Activated CD4-positive, alpha-beta T cell treated with anti-CD3 and anti-CD28 coated beads for 1 hour (primary cell): ENCODE measurements around the gene TNFAIP2.
"Not testable (repeated sequence)": the region's sequence is repeated elsewhere in the genome, so short reads cannot be mapped to it uniquely, and the experiment has no call there.

Experiments
- DNase-seq: peaks from one replicate; pipeline ENCODE4 v3.0.0-alpha.2; 2020

TNFAIP2 gene

DNA sequence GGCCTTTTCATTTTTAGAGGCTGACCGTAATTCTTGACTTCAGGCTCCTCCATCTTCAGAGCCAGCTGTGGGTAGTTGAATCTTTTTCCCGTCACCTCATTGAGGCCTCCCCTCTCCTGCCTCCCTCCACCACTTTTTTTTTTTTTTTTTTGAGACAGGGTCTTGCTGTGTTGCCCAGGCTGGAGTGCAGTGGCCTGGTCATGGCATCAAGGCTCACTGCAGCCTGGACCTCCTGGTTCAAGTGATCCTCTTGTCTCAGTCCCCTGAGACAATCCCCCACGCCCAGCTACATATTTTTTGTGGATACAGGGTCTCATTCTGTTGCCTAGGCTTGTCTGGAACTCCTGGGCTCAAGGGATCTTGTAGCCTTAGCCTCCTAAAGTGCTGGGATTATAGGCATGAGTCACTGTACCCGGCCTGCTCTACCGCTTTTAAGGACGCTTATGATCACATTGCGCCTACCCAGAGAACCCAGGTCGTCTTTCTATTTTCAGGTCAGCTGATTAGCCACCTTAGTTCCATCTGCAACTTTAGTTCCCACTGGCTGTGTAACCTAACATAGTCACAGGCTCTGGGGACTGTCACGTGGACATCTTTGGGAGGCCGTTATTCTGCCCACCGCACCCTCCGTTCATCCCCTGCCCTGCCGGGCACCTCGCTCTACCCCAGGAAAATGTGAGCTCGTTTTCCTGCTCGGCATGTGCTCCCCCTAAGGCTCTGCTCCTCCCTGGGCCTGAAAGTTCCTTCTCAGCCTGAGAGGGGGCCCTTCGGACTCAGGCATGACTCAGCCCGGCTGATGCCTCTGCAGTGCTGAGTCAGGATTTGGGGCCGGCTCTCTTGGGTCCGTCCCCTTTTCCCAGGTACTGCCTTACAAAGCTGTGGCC lies 13.4 kb downstream of the TNFAIP2 start:
- DNase-seq: no peak

DNA sequence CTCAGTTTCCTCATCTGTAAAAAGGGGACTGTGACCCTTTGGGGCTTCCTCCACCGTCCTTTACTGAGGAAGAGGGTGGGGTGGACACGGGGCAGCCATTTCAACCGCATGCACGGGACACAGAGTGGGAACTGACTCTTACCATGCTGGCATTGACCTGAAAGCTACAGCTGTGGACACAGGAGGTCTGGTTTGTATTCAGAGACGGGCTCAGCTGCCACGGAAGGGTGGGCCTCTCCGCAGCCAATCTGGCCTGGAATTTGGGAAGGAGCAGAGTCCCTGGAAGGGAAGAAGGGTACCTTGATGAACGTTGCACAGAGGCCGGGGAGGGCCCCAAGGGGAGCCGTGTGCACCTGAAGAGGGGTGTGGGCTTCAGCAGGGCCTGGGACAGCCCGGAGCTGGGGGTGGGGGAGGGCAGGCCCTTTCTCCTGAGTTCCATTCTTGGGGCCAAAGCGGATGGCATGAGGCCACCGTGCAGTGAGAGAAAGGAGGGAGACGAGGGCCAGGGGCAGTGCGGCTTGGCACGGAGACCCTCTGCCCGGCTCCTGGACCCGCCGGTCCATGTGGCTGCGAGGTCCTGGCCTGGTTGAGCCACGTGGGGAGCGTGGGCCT lies 14.5 kb downstream of the TNFAIP2 start:
- DNase-seq: no peak

DNA sequence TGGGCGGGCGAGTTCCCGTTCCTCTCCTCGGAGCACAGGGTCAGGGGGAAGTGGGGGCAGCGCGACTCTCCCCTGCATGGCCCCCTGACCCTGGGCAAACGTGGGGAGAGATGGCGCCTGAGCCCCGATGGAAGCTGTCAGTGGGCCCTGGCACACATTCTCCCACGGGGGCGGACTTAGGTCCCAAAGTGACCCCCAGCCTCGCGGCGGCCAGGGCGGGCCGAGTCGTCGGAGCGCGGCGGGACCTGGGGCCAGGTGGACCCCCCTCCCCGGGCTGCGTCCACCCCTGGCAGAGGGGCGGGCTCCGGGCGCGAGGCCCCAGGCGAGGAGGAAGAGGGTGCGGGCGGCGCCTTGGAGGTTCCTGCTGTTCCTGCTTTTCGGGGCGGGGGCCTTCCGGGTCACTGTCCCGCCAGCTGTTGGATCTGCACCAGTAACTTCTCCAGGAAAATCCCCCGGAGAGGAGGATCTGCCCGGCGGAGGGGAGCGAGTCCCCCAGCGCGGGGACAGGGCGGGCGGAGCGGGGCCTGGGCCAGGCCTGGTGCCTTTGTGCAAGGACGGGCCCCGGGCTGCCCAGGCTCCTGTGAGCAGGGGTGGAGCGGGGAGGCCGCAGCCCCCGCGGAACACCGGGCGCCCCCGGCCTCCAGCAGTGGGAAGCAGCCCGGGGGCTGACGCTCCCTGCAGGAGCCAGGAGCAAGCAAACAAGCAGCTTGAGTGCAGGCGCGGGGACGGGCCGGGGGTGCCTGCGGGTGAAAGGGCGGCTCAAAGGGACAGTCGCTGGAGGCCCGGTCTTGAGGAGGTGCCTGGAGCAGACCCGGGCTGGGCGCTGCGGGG lies 15.3 kb downstream of the TNFAIP2 start:
- no peak for DNase-seq

DNA sequence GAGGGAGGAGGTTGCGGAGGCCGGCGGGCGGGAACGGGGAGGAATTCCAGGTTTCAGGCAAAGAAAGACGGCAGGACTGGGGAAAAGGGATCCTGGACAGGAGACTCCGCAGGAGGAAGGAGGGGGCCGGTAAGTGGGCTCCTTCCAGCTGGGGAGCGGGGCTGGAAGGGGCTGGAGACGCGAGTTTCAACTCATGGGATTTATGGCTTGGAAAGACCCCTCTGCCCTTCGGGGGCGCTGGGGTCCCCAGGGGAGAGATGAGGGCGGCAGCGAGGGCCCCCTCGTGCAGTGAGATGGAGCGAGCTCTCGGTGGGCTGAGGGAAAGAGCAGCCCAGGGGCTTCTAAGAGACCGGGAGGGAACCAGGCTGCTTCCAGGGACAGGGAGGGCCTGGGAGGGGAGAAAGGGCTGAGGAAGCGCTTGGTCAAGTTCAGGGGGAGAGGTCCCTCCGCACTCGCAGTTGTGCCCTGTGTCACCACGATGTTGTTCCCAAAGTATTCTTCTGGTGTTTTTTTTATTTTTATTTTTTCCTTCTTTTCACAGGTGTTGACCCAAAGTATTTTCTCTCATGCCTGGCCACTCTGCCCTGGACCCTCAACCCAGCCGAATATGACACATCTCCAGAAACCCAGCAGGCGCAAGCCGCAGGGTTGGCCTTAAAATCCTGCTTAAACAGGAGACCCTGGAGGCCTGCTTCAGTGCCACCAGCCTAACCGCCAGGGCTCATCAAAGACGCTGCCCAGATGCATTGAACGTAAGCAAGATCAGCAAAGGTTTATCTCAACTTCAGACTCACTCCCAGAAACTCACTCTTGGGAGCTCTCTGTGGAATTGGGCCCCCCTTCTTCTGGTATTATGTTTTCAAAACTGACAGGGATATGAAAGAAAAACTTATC lies 16.1 kb downstream of the TNFAIP2 start:
- DNase-seq: no peak

DNA sequence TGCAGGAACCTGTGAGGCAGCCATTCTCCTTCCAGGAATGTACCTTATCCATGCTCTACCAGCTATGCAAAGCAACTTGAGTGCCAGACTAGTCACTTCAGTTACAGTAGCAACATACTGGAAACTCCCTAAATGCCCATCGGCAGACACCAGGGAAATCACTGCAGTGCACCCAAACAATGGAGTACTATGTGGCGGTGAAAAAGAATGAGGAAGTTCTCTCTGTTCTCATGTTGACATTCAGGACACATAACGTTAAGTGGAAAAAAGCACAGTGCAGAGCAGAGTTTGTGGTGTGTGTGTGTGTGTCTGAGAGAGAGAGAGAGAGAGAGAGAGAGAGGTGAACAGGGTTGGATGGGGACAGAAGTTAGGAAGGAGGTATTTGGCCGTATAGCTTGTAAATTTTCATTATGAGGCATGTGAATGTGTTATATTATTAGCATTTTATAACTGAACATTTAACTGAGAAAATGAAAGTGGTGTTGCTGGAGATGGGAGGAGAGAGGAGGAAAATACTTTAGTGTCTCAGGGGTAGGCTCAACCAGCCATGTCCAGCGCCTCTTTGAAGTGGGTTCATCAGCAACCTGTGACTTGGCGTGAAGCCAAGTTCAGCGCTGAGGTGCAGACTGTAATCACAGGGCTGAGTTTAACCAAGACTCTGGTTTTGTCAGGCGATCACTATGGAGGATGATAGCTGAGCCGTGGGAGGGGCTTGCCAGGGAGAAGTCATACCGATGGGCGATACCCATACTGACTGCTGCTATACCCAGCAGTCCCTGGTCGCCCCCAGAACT lies 17.3 kb downstream of the TNFAIP2 start:
- no peak for DNase-seq

DNA sequence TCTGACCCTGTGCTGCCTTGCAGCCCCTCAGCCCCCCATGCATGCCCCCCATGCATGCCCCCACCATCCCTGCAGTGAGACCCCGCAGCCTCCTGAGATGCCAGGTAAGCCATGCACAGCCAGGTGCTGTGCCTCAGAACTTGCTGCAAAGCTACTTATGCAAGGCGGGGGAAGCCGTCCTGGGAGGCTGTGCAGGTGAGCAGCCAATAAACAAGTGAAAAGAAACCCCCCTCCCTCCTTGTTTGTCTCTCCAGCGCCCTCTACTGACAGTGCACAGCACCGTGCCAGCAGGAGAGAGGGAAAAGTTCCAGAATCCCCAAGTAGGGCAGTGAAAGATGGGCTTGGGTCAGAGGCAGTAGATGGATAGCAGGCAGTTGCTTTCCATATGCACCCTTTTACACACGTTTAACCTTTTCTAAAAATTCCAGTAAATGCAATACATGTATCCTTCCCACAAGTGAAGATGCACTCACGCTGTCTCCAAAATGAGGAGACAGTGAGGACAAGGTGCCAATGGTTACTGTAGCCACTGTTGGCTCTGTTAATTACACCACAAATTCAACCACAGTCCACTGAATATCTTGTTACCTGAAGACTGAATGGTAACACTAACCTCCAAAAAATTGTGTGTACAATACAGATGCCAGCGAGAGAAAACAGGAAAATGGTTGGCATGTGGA lies 18.0 kb downstream of the TNFAIP2 start:
- DNase-seq: no peak

DNA sequence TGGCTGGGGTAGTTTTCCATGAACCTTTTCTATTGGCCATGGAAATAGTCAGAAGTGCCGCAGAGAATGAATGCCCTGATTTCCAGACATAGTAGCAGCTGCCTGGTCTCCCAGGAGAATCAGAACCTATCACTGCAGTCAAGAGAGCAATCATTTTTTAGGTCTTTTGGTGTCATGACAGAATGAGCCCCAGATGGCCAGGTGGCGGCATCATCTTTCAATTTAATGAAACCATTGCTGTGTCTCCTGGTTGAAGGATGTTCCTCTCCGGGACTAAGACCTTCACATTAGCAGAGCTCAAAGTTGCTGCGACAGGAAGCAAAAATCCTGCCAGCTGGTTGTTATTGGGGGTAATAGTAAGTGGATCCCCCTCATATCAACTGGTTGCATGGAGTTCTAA lies 18.8 kb downstream of the TNFAIP2 start:
- no peak for DNase-seq

DNA sequence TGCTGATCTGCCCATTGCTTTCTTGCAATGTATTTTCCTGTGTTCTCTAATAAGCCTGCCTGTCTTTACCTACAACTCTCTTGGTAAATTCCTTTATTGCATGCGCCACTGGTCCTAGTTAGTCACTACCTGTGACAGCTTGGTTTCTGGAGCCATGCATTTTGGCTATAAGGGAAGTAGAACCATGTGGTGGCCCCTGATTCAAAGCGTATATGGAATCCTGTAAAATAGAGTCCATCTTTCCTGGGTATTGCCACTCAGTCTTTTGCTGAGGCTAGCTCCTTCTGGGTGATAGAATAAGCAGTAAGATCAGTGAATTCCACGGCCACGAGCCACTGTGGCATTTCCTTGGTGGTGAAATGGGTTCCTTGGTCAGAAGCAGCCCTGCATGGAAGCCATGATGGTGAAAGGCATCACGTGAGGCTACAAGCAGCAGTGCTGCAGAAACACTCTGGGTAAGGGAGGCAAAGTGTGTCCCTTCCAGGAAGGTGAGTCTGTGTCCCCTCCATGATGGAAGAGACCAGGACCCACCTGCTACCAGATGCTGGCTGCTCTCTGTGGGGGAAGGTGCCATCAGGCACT lies 19.6 kb downstream of the TNFAIP2 start:
- DNase-seq: no peak

DNA sequence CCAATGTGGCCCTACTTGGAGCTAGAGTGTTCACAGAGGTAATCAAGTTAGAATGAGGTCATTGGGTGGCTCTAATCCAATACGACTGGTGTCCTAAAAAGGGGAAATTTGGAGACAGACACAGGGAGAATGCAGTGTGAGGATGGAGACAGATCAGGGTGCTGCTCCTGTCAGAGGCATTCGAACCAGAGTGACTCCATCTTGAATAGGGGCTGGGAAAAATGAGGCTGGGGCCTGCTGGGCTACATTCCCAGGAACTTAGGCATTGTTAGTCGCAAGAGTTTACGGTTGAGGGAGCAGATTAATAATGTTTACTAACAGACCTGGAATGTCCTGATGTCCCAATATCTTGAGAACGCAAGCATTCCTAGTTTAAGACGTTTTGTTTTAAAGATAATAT lies 20.2 kb downstream of the TNFAIP2 start:
- DNase-seq: no peak

DNA sequence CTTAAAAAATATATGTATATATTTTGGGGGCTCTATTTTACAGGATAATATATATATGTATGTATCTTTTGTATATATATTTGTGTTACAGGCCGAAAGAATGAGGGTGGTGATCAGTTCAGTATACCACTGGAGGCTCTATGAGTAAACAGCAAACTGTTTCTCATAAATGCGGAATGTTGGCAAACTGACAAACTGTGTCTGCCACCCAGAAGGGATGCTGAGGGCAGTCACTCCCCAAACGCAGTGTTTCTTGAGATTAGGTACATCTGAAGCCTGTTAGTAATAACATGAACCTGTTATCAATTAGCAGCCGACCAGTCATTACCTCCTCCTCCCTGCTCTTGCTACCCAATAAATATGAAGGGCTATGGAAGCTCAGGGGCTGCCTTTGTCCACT lies 20.8 kb downstream of the TNFAIP2 start:
- DNase-seq: no peak

DNA sequence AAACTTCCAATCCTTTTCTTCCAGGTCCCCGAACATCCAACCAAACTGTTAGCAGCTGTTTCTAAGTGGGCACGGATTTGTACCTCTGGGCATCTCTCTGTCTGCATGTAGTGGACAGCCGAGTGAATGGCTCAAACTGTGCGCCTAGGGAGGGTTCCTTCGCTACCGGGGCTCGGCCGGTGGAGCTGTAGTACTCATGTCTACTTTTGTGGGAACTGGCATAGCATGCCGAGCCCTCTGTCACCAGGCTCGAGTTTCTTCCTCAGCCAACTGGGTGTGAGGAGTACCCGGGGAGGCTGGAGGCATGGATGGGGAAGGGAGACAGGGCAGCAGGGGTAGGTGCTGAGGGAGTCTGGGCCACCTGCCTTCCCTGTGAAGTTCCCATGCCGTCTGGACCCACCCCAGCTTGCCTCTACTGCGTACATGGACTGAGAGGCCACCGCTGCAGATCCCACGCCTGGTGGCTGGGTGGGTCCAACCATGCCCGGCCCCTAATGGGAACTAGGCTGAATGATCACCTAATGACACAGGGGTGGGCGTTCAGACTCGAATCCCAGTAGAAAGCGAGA lies 23.0 kb downstream of the TNFAIP2 start:
- DNase-seq: no peak

DNA sequence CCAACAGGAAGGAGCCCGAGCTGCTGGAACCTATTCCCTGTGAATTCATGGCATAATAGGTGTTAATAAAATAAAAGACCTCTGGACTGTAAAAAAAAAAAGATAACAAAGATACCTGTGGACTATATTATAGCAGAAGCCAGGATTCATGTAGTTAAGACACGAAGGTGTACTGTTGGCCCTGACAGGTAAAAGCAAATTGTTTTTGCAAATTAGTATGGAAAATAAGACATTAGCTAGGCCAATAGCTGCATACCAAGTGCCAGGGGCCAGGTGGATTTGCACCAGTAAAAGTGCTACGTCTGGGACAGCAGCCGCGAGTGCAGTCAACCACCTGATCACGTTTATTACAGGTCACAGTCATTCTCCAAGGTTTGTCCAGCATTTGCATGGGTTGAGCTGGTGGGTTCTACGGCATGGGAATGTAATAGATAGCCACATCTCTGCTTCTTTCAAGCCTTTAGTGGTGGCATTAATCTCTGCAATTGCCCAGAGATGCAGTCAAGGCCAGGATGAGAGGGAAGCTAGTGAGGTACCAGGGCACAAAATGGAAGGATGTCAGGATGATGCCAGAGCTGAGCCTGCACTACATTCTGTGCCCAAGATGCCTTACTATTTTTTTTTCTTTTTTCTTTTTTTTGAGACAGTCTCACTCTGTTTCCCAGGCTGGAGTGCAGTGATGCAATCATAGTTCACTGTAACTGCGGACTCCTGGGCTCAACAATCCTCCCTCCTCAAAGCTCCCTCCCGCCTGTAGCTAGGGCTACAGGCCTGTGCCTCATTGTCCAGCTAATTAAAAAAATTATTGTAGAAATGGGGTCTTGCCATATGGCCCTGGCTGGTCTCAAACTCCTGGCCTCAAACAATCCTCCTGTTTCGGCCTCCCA lies 26.3 kb downstream of the TNFAIP2 start:
- no peak for DNase-seq

DNA sequence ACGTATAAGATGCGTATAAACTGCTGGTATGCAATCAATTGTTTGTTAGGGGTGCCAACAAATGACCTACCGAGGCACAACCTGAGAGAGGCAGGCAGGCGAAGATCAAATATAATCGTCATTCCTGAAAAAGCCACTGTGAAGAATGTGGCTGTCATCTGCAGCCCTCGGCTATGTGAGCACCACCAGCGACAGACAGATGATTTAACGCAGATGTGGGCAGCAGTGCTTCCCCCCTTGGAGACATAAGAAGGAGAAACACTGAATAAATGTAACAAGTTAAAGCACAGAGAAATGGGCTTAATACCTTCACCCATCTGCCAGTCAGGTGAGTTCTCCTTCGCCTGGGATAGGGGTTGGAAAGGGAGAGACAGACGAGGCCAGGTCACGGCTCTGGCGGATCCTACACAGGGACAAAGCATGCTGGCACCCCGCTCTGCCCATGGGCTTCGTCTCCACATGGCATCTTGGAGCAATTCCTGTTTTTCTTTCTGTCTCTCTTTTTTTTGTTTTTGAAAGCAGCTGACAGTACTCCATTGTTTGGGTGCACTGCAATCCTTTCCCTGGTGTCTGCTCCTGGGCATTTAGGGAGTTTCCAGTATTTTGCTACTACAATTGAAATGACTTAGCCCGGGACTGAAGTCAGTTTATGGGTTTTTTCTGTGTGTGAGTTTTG lies 28.1 kb downstream of the TNFAIP2 start:
- no peak for DNase-seq

DNA sequence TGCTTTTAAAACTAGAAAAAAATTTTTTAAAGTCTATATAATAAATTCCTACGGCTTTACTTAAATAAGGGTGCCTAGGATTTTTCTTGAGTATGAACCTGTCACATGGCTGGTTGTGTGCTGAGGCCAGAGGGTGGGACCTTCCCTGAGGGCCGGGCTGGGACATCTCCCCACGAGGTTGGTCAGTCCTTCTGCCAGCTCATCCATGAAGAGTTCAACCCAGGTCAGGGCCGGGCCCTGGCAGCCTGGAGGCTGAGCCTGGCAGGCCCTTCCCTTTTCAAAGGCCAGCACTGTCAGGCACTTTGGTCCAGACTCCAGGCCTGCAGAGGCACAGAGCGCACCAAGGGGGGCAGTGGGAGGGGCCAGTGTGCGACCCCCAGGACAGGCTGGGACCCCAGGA lies 31.7 kb downstream of the TNFAIP2 start:
- no peak for DNase-seq

DNA sequence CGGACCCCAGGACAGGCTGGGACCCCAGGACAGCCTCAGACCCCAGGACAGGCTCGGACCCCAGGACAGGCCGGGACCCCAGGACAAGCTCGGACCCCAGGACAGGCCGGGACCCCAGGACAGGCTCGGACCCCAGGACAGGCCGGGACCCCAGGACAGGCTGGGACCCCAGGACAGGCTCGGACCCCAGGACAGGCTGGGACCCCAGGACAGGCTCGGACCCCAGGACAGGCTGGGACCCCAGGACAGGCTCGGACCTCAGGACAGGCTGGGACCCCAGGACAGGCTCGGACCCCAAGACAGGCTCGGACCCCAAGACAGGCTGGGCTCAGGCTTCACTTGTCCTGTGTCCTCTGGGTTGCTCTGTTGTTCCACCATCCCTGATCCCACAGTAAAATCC lies 32.2 kb downstream of the TNFAIP2 start:
- not testable (repeated sequence) for DNase-seq

DNA sequence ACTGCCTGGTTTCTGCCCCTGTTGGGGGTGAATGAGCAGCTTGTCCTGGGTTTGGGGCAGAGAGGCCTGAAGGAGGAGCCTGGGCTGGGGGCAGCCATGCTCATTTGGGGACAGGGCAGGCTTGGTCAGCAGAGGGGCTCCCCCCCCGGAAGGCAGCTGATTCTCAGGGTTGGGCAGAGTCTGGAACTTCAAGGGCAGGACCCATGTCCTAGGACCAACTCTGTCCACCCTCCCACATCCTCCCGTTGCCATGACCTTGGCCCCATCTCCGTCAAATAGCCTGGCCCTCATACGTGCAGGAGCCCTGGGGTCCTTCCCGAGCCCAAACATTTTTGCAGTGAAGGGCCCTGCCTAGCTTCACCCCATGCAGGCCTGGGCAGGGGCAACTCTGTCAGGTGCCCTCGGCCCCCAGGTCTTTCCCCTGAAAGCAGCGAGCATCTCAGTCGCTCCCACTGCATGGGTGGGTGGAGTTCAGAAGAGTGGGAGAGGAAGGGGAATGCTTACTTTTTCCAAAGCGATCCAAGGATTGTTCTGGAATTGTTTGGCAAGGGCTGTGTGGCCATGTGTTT lies 32.6 kb downstream of the TNFAIP2 start:
- no peak for DNase-seq

DNA sequence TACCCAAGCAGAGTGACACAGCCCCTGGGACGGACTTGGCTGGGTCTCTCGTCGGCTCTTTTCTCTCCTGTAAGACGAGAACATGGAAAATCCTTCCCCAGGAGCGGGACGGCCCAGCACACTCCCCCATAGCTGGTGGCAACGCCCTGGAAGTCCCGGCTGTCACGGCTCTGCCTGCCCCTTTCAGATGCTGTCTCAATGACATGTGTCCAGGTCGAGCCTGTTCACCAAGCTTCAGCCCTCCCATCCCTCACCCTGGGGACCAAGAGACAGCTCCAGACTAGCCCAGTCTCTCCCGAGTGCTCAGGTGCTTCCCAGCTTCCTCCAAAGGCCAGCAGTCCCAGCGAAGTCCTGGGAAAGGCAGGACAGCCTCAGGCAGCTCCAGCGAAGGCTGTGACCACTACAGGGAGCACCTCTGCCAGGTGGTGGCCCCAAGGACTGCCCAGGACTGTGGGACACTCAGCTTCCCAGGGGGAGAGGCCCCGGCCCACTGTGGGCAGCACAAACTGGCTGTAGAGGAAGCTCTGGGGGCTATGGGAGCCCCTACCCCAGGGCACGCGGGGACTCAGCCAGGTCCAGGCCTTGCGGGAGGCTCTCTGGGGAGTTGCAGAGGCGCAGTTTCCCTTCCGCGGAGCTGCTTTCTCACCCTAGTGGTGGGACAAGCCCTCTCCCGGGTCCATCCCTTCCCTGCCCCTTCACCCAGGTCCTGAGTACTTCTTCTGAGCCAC lies 33.6 kb downstream of the TNFAIP2 start:
- no peak for DNase-seq

DNA sequence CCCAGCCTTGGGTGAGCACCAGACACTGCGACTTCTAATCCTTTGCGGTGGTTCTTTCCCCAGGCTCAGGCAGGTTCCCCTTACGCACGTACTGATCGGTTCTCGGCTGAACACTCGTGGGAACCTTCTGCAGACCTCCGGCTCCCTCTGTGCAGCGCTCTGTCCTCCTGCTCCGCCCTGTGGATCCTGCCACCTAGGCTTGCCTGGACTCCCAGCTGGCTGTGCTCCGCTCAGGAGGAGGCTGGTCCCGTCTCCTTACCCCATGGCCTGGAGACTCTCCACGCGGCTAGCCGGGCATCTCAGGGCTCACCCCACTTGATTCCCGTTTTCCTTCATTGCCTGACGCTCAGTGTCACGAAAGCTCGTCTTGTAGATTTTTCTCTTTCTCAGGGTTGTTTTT lies 34.7 kb downstream of the TNFAIP2 start:
- DNase-seq: no peak
